AG20443 (cell line): ENCODE data around the gene SOX6.

Source experiments
- DNase-seq: peaks from one replicate; pipeline ENCODE4 v3.0.0; 2012; ENCODE audit warnings: low spot score, mixed read lengths

SOX6 gene

GRCh38 chr11:15957234-15957633 lies 399.1 kb downstream of the SOX6 start:
- no peak for DNase-seq

- DNase-seq = no peak
Observed at GRCh38 chr11:15956302-15956701, 400.0 kb downstream of the SOX6 start.

GRCh38 chr11:15955595-15955994 lies 400.8 kb downstream of the SOX6 start:
- peak; percentile 23 for DNase-seq

GRCh38 chr11:15947681-15948648 lies 408.4 kb downstream of the SOX6 start:
- DNase-seq = no peak

GRCh38 chr11:15945726-15946125 lies 410.6 kb downstream of the SOX6 start:
- no peak for DNase-seq

- no peak for DNase-seq
Observed at GRCh38 chr11:15944460-15944859, 411.9 kb downstream of the SOX6 start.

GRCh38 chr11:15943418-15944197 lies 412.7 kb downstream of the SOX6 start:
- DNase-seq = no peak

- DNase-seq = no peak
Observed at GRCh38 chr11:15942936-15943335, 413.4 kb downstream of the SOX6 start.

- no peak for DNase-seq
Observed at GRCh38 chr11:15942126-15942525, 414.2 kb downstream of the SOX6 start.

- DNase-seq = peak; percentile 88
Observed at GRCh38 chr11:15941206-15941770, 415.1 kb downstream of the SOX6 start.

GRCh38 chr11:15940462-15941205 lies 415.7 kb downstream of the SOX6 start:
- no peak for DNase-seq

- DNase-seq = no peak
Observed at GRCh38 chr11:15938983-15939382, 417.4 kb downstream of the SOX6 start.

- no peak for DNase-seq
Observed at GRCh38 chr11:15938121-15938611, 418.2 kb downstream of the SOX6 start.

GRCh38 chr11:15937601-15938120 lies 418.7 kb downstream of the SOX6 start:
- no peak for DNase-seq

GRCh38 chr11:15936011-15936410 lies 420.3 kb downstream of the SOX6 start:
- no peak for DNase-seq

GRCh38 chr11:15935373-15935772 lies 421.0 kb downstream of the SOX6 start:
- DNase-seq = no peak

- no peak for DNase-seq
Observed at GRCh38 chr11:15933886-15934625, 422.3 kb downstream of the SOX6 start.

GRCh38 chr11:15932417-15932816 lies 423.9 kb downstream of the SOX6 start:
- DNase-seq = no peak

- DNase-seq = no peak
Observed at GRCh38 chr11:15931497-15931896, 424.8 kb downstream of the SOX6 start.

GRCh38 chr11:15930442-15931025 lies 425.8 kb downstream of the SOX6 start:
- no peak for DNase-seq
